ENCODE results near the gene BIRC3. TPM values are rescaled to one million over a fixed set of nuclear protein-coding genes. Genes with fewer than 3 reads are reported as not detected.

Gene BIRC3
- polyA plus RNA-seq, 1 donor from 2014 or later: not detected

GRCh38 chr11:102289592-102289991, 27.7 kb upstream of the BIRC3 start:
- no peak for TF ChIP-seq RAD21 (conservative IDR thresholded peaks at IDR 0.05)
- TF ChIP-seq EZH2 (IDR thresholded peaks at IDR 0.05; ENCODE audit: borderline replicate concordance, insufficient read depth, low read length, poor library complexity, severe bottlenecking): no peak
- TF ChIP-seq EP300 (conservative IDR thresholded peaks at IDR 0.05; ENCODE audit: poor library complexity, severe bottlenecking): no peak
- TF ChIP-seq TAF1 (IDR thresholded peaks at IDR 0.05; ENCODE audit: low read depth): no peak
- no peak for TF ChIP-seq MXI1 (conservative IDR thresholded peaks at IDR 0.05; ENCODE audit: poor library complexity, severe bottlenecking)
- TF ChIP-seq POLR2AphosphoS5 (IDR thresholded peaks at IDR 0.05): no peak
- no peak for TF ChIP-seq REST (IDR thresholded peaks at IDR 0.05; ENCODE audit: borderline replicate concordance)
- no peak for TF ChIP-seq SMC3 (conservative IDR thresholded peaks at IDR 0.05; ENCODE audit: poor library complexity)
- TF ChIP-seq, protein P1, sequence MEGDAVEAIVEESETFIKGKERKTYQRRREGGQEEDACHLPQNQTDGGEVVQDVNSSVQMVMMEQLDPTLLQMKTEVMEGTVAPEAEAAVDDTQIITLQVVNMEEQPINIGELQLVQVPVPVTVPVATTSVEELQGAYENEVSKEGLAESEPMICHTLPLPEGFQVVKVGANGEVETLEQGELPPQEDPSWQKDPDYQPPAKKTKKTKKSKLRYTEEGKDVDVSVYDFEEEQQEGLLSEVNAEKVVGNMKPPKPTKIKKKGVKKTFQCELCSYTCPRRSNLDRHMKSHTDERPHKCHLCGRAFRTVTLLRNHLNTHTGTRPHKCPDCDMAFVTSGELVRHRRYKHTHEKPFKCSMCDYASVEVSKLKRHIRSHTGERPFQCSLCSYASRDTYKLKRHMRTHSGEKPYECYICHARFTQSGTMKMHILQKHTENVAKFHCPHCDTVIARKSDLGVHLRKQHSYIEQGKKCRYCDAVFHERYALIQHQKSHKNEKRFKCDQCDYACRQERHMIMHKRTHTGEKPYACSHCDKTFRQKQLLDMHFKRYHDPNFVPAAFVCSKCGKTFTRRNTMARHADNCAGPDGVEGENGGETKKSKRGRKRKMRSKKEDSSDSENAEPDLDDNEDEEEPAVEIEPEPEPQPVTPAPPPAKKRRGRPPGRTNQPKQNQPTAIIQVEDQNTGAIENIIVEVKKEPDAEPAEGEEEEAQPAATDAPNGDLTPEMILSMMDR (IDR thresholded peaks at IDR 0.05; ENCODE audit: poor library complexity, severe bottlenecking): no peak
- no peaks in the 10 kb centered on the region for H4K20me1 ChIP-seq (ENCODE audit: insufficient read depth)
- H3K9ac ChIP-seq (ENCODE audit: low read length): no peak overlapping the region
- H3K9me2 ChIP-seq (ENCODE audit: insufficient read depth, low read length): no peaks in the 10 kb centered on the region
- no peaks in the 10 kb centered on the region for H3K27me3 ChIP-seq (ENCODE audit: insufficient read depth, low read depth, low read length)
- H3K4me3 ChIP-seq (ENCODE audit: low read length): no peak overlapping the region
- H3K9me3 ChIP-seq (ENCODE audit: low read length): no peaks in the 10 kb centered on the region
- H3F3A ChIP-seq (ENCODE audit: insufficient read depth, low read length, poor library complexity, severe bottlenecking): no peaks in the 10 kb centered on the region
- no peak overlapping the region for H2AFZ ChIP-seq (ENCODE audit: low read depth, low read length)
- no peak overlapping the region for H3K27ac ChIP-seq (ENCODE audit: low read length)
- H3K79me2 ChIP-seq (replicated peaks; ENCODE audit: insufficient read depth, low read length): no peaks in the 10 kb centered on the region
- H3K36me3 ChIP-seq (ENCODE audit: insufficient read depth, low read length): no peaks in the 10 kb centered on the region
- H3K4me2 ChIP-seq (ENCODE audit: low read length): no peak overlapping the region

GRCh38 chr11:102291831-102292230, 25.5 kb upstream of the BIRC3 start:
- Histone ChIP-seq H3F3A (ENCODE audit: insufficient read depth, low read length, poor library complexity, severe bottlenecking) (no peaks in the 10 kb centered on the region), H4K20me1 (ENCODE audit: insufficient read depth) (no peaks in the 10 kb centered on the region), H3K9me2 (ENCODE audit: insufficient read depth, low read length) (no peaks in the 10 kb centered on the region), H3K79me2 (replicated peaks; ENCODE audit: insufficient read depth, low read length) (no peaks in the 10 kb centered on the region), H3K27ac (ENCODE audit: low read length) (no peak overlapping the region), H3K4me2 (ENCODE audit: low read length) (no peak overlapping the region), H2AFZ (ENCODE audit: low read depth, low read length) (no peak overlapping the region), H3K9ac (ENCODE audit: low read length) (no peak overlapping the region), H3K27me3 (ENCODE audit: insufficient read depth, low read depth, low read length) (no peaks in the 10 kb centered on the region), H3K4me3 (ENCODE audit: low read length) (no peak overlapping the region), H3K36me3 (ENCODE audit: insufficient read depth, low read length) (no peaks in the 10 kb centered on the region), H3K9me3 (ENCODE audit: low read length) (no peaks in the 10 kb centered on the region)
- TF ChIP-seq MXI1 (conservative IDR thresholded peaks at IDR 0.05; ENCODE audit: poor library complexity, severe bottlenecking) (no peak), EP300 (conservative IDR thresholded peaks at IDR 0.05; ENCODE audit: poor library complexity, severe bottlenecking) (no peak), REST (IDR thresholded peaks at IDR 0.05; ENCODE audit: borderline replicate concordance) (no peak), TAF1 (IDR thresholded peaks at IDR 0.05; ENCODE audit: low read depth) (no peak), RAD21 (conservative IDR thresholded peaks at IDR 0.05) (no peak), SMC3 (conservative IDR thresholded peaks at IDR 0.05; ENCODE audit: poor library complexity) (no peak), EZH2 (IDR thresholded peaks at IDR 0.05; ENCODE audit: borderline replicate concordance, insufficient read depth, low read length, poor library complexity, severe bottlenecking) (no peak), POLR2AphosphoS5 (IDR thresholded peaks at IDR 0.05) (no peak)
- TF ChIP-seq, protein P1 (IDR thresholded peaks at IDR 0.05; ENCODE audit: poor library complexity, severe bottlenecking): no peak

Measured in neural cell (in vitro differentiated cells).